RWPE2 (cell line): ENCODE results near the gene MAP3K4.

Experiments
- ATAC-seq: fragments of 200-7000 bp; cut with Tn5 transposase; 3 replicates; pipeline ENCODE4 v1.9.1; 2021; ENCODE audit warnings: low read depth
- DNase-seq: peaks from one replicate; pipeline ENCODE4 v3.0.0-alpha.2; 2020; ENCODE audit warnings: low spot score
- H3K27ac ChIP-seq: fragments of 450-650 bp; 2 replicates; pipeline ENCODE4 v1.5.1; 2017; ENCODE audit warnings: mild to moderate bottlenecking; ENCODE audit not compliant: poor library complexity, severe bottlenecking
- H3K27me3 ChIP-seq: fragments of 250-450 bp; sonication (Bioruptor Pico); 2 replicates; pipeline ENCODE4 v1.5.1; 2021; ENCODE audit warnings: mild to moderate bottlenecking, moderate library complexity; ENCODE audit not compliant: insufficient read depth, poor library complexity, severe bottlenecking
- H3K36me3 ChIP-seq: fragments of 250-450 bp; sonication (Bioruptor Pico); 2 replicates; pipeline ENCODE4 v1.5.1; 2020; ENCODE audit warnings: low read depth, mild to moderate bottlenecking, moderate library complexity
- H3K4me1 ChIP-seq: fragments of 250-450 bp; sonication (Bioruptor Pico); 2 replicates; pipeline ENCODE4 v1.5.1; 2021; ENCODE audit warnings: mild to moderate bottlenecking, moderate library complexity; ENCODE audit not compliant: insufficient read depth, poor library complexity, severe bottlenecking
- H3K4me3 ChIP-seq: fragments of 250-450 bp; sonication (Bioruptor Pico); 2 replicates; pipeline ENCODE4 v1.5.1; 2021; ENCODE audit warnings: mild to moderate bottlenecking, moderate library complexity; ENCODE audit not compliant: severe bottlenecking
- H3K9me3 ChIP-seq: fragments of 250-450 bp; sonication (Bioruptor Pico); 2 replicates; pipeline ENCODE4 v1.5.1; 2021; ENCODE audit warnings: mild to moderate bottlenecking, moderate library complexity; ENCODE audit not compliant: severe bottlenecking
- TF ChIP-seq, protein P1 (sequence below): fragments of 450-650 bp; IDR thresholded peaks from one replicate; pipeline ENCODE4 v1.5.1; 2017; ENCODE audit warnings: mild to moderate bottlenecking, moderate library complexity; ENCODE audit not compliant: poor library complexity, severe bottlenecking

Gene MAP3K4

DNA sequence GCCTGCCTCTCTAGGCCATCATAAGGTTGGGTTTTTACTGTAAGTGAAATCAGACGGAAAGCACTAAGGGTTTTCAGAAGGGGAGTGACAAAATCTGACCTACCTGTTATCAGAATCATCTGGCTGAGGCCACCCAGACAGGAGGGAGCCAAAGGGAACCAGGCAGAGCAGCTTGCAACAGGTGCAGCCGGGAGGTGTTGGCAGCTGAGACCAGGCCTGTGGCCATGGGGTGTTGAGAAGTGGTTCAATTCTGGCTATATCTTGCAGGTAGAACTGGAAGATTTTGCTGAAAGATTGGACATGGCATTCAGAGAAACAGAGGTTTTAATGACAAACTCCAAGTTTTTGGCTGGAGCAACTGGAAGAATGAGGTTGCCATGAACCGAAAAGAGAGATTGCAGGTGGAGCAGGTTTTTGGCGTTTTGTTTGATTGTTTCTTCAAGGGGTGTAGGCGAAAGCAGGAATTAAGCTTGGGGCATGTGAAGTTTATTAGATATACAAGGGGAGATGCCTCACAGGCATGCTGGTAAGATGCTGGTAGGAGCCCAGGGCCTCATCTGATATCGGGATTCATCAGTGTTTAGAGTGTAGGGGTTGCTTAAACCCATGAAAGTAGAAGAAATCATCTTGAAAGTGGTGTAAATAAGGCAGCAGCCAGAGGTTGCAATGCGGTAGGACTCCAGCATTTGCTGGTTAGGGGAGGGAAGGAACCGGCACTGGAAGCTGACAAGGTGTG lies 35.1 kb upstream of the MAP3K4 start:
- H3K4me3 ChIP-seq, result no peak overlapping the region
- no peaks in the 10 kb centered on the region for H3K9me3 ChIP-seq
- TF ChIP-seq, protein P1, sequence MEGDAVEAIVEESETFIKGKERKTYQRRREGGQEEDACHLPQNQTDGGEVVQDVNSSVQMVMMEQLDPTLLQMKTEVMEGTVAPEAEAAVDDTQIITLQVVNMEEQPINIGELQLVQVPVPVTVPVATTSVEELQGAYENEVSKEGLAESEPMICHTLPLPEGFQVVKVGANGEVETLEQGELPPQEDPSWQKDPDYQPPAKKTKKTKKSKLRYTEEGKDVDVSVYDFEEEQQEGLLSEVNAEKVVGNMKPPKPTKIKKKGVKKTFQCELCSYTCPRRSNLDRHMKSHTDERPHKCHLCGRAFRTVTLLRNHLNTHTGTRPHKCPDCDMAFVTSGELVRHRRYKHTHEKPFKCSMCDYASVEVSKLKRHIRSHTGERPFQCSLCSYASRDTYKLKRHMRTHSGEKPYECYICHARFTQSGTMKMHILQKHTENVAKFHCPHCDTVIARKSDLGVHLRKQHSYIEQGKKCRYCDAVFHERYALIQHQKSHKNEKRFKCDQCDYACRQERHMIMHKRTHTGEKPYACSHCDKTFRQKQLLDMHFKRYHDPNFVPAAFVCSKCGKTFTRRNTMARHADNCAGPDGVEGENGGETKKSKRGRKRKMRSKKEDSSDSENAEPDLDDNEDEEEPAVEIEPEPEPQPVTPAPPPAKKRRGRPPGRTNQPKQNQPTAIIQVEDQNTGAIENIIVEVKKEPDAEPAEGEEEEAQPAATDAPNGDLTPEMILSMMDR, result no peak
- no peaks in the 10 kb centered on the region for H3K27me3 ChIP-seq
- H3K36me3 ChIP-seq, result no peaks in the 10 kb centered on the region
- DNase-seq (no peak), ATAC-seq (no peak)
- no peak overlapping the region for H3K27ac ChIP-seq
- no peaks in the 10 kb centered on the region for H3K4me1 ChIP-seq

DNA sequence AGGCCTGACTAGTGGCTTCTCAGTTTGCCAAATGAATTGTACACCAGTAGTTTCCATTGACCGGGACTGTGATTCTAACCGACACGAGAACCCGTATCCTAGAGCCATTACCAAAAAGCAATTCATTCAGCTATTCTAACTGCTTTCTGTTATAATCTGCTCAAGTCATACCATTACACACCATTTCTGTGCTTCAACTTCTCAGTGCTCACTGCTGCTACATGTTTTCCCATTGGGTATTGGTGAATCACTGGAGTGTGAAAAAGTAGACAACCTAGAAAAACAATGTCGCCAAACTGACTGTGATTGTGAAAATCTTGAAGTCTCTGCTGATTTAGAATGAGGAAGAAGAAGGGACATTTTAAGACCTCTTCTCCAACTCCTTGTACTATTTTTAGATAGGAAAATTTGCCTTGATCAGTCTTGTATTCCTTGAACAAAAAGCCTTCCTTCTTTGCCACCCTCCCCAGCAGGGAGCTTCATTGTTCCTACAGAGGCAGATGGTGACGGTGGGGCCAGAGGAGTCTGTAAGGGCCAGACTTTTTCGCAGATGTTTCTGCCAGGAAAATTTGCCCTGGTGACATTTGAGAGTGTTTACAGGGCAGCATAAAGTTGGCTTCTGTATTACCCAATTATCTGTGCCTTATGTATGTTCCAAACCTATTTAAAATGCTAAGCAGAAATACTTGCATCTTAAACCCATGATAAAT lies 31.7 kb upstream of the MAP3K4 start:
- H3K27ac ChIP-seq, result no peak overlapping the region
- H3K9me3 ChIP-seq, result no peaks in the 10 kb centered on the region
- H3K4me3 ChIP-seq, result no peak overlapping the region
- no peak for ATAC-seq
- H3K4me1 ChIP-seq, result no peaks in the 10 kb centered on the region
- H3K36me3 ChIP-seq, result no peaks in the 10 kb centered on the region
- DNase-seq, result no peak
- H3K27me3 ChIP-seq, result no peaks in the 10 kb centered on the region
- TF ChIP-seq, protein P1, result no peak

DNA sequence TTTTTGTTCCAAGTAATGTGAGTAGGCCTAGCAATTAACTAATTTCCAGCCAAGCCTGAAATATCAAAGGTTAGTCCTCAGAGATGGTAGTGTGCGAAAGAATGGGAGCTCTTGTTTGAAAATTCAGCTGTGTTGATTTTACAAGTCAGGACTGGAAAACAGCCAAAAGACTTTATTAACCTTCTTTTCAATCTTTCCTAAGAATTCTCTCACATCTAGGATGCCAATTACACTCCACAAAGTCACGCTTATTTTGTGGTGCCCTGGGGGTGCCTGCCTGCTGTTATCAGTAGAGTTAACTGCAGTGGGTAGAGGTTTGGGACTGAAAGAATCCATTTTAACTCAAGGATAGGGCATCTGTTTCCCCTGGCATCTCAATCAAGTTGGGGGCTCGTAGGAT lies 30.7 kb upstream of the MAP3K4 start:
- no peak for DNase-seq
- no peaks in the 10 kb centered on the region for H3K4me1 ChIP-seq
- TF ChIP-seq, protein P1, result no peak
- H3K36me3 ChIP-seq, result no peaks in the 10 kb centered on the region
- H3K27ac ChIP-seq, result no peak overlapping the region
- no peaks in the 10 kb centered on the region for H3K27me3 ChIP-seq
- no peak overlapping the region for H3K4me3 ChIP-seq
- no peaks in the 10 kb centered on the region for H3K9me3 ChIP-seq
- ATAC-seq, result no peak

DNA sequence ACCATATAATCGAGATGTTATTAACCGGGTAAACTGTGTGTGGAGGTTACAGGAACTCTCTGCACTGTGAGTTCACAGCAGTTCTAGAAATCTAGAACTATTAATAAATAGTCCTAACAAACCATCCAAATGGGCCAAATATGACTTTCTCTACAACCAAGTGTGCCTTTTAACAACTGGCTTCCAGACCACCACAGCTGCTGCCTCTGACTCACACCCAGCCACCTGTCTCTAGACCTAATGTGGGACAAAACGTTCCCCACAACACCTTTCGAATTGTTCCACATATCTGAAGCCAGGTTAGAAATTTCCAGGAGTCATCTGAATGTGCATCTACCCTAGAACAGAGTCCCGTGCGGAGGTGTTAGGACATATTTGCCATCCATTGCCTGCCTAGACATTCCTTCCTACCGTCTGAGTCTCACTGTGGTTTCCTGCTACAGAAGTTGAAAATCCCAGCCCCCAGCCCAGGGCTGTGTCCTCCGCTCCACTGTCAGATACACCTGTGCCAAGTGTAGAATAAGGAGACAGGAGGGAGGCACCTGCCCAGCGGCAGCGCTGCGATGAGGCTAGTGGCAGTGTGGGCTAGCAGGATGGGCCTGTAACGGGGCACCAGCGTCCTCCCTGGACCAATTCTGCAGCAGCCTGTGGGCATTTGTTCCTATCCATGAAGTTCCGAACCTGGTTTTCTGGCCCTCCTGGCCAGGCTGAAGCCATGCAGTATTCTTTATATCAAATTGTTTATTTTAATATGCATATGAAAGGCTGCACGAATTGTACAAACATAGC lies 28.5 kb upstream of the MAP3K4 start:
- TF ChIP-seq, protein P1, result no peak
- no peak for DNase-seq
- Histone ChIP-seq H3K4me3 (no peak overlapping the region), H3K9me3 (no peaks in the 10 kb centered on the region), H3K4me1 (no peaks in the 10 kb centered on the region), H3K27me3 (no peaks in the 10 kb centered on the region), H3K27ac (no peak overlapping the region), H3K36me3 (no peaks in the 10 kb centered on the region)
- ATAC-seq, result no peak
